ENCODE measurements around the gene NDEL1.

The NDEL1 gene

DNA sequence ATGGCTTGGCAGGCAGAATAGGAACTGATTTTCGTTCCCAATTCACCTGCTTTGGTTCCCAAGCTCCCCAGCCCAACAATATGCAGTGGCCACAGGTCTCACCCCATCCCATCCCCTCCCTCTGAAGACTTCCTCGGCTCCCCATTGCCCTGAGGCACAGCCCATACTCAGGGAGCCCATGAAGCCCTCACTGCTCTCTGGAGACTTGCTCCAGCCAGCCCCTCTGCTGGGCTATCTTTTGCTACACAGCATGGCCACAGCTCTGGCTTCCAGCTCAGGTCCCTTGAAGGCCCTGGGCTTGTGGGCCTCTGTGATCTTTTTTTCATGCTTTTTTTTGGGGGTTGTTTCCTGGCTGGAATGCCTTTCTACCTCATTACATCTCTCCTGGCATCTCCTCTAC is 29.5 kb upstream of the NDEL1 start:
- Mint-ChIP-seq H3K9me3 (no peaks in the 10 kb centered on the region), H3K27me3 (peaks cover 23% of the 10 kb centered on the region), H3K4me3 (no peak overlapping the region), H3K4me1 (ENCODE audit: low read depth) (peaks cover 11% of the 10 kb centered on the region), H3K36me3 (ENCODE audit: low read depth) (no peaks in the 10 kb centered on the region), H3K27ac (no peak overlapping the region)
- no peak for DNase-seq

- no peaks in the 10 kb centered on the region for H3K36me3 Mint-ChIP-seq (ENCODE audit: low read depth)
- no peak for DNase-seq
- peaks cover 6% of the 10 kb centered on the region for H3K27me3 Mint-ChIP-seq
- no peaks in the 10 kb centered on the region for H3K9me3 Mint-ChIP-seq
- H3K27ac Mint-ChIP-seq, result no peak overlapping the region
- H3K4me1 Mint-ChIP-seq (ENCODE audit: low read depth), result peaks cover 19% of the 10 kb centered on the region
- H3K4me3 Mint-ChIP-seq, result no peak overlapping the region
Measured at GRCh38 chr17:8408371-8408770, 27.3 kb upstream of the NDEL1 start.

DNA sequence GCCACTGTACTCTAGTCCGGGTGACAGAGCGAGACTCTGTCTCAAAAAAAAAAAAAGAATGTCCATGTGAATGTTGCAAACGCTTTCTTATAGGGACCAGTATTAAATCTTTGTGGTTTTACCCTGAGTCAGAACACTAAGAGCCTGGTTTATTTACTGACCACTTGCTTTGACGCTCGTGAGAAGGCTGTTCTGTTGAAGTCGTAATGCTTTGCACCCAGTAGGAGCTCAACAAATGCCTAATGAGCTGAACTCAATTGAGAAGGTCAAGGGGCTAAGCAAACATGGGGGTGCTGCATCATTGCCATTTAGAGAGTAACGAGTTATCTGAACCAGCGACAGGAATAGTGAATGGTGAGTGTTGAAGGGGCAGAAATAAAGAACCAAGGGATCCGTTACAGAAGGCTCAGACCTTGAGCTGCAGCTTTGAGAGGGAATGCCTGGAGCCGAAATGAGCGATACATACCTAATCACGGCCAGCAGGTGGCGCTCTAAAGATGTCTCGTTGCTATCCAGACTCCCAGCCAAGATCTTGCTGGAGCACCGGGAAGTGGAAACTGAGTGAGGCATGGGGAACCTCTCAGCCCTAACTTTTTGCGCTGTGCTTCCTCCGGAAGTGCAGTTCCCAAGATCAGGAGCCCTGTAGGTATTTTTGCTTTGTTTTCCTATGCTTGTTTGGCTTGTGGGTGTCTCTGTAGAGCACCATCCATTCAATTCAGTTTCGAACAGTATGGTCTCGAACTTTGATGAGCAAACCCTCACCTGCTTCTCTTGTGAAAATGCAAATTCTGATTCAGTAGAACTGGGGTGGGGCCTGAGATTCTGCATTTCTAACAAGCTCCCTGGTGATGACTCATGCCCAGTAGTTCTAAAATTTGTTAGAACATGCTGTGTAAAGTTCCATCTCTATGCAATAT is 25.5 kb upstream of the NDEL1 start:
- peak; percentile 81 for DNase-seq
- H3K27me3 Mint-ChIP-seq, result peaks cover 6% of the 10 kb centered on the region
- H3K36me3 Mint-ChIP-seq (ENCODE audit: low read depth), result no peaks in the 10 kb centered on the region
- no peaks in the 10 kb centered on the region for H3K9me3 Mint-ChIP-seq
- peaks cover 22% of the 10 kb centered on the region for H3K4me1 Mint-ChIP-seq (ENCODE audit: low read depth)
- H3K27ac Mint-ChIP-seq, result peak overlapping the region; percentile 34
- no peak overlapping the region for H3K4me3 Mint-ChIP-seq

GRCh38 chr17:8410883-8411238 is 24.8 kb upstream of the NDEL1 start:
- DNase-seq, result no peak
- H3K4me3 Mint-ChIP-seq, result no peak overlapping the region
- no peaks in the 10 kb centered on the region for H3K9me3 Mint-ChIP-seq
- H3K4me1 Mint-ChIP-seq (ENCODE audit: low read depth), result peaks cover 22% of the 10 kb centered on the region
- peaks cover 7% of the 10 kb centered on the region for H3K27me3 Mint-ChIP-seq
- no peaks in the 10 kb centered on the region for H3K36me3 Mint-ChIP-seq (ENCODE audit: low read depth)
- no peak overlapping the region for H3K27ac Mint-ChIP-seq

DNA sequence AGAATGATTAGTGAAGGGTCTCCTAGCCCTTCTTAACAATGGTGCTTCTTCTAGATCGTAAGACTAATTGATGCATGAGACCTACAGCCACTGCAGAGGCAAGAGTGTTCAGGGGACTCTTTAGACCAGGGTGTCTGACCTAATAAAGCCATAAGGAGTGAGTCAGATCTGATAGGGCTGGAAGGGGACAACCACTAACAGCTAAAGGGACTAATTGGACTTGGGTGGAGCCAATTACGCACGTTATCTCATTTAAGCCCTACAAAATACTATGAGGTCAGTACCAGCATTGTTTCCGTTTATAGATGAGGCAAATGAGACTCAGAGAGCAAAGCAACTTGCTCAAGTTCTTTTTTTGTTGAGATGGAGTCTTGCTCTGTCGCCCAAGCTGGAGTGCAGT is 23.6 kb upstream of the NDEL1 start:
- no peak overlapping the region for H3K27ac Mint-ChIP-seq
- H3K27me3 Mint-ChIP-seq, result peaks cover 12% of the 10 kb centered on the region
- H3K4me1 Mint-ChIP-seq (ENCODE audit: low read depth), result peaks cover 22% of the 10 kb centered on the region
- H3K9me3 Mint-ChIP-seq, result no peaks in the 10 kb centered on the region
- DNase-seq, result no peak
- H3K36me3 Mint-ChIP-seq (ENCODE audit: low read depth), result no peaks in the 10 kb centered on the region
- H3K4me3 Mint-ChIP-seq, result no peak overlapping the region

DNA sequence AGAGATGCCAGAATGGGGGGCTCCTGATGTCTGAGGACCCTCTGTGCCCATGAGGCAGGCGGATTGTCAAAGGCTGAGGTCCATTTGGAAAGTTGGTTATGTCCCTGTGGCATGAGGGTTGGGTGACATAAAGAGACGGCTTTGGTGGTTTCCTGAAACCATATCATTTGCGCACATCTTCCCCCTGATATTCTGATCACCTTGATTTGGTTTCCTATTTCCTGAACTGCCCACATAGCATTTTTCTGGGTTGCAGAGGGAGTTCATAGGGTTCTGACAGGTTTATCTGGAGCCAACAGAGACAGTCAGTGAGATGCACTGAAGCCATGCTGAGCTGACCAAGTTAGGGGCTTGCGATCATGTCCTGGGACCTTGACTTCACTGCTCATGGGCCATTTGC is 22.4 kb upstream of the NDEL1 start:
- Mint-ChIP-seq H3K4me3 (no peak overlapping the region), H3K27ac (no peak overlapping the region), H3K4me1 (ENCODE audit: low read depth) (peaks cover 22% of the 10 kb centered on the region), H3K27me3 (peaks cover 10% of the 10 kb centered on the region), H3K9me3 (no peaks in the 10 kb centered on the region), H3K36me3 (ENCODE audit: low read depth) (no peaks in the 10 kb centered on the region)
- DNase-seq, result no peak

DNA sequence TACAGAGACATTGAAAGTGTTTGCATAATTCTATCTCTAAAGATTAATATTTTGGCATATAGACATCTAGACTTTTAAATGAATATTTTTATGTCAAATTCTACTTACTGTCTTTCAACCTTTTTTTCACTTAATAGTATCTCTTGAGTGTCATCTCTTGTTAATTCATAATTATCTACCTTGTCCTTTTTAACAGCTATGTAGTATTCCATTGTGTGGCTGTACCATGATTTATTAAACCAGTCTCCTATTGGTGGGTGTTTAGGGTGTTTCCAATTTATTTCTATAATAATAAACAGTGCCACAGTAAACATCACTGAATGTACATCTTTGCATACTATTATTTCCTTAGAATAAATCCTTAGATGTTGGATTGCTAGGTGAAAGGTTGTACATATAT is 21.7 kb upstream of the NDEL1 start:
- no peak overlapping the region for H3K27ac Mint-ChIP-seq
- no peaks in the 10 kb centered on the region for H3K36me3 Mint-ChIP-seq (ENCODE audit: low read depth)
- no peaks in the 10 kb centered on the region for H3K9me3 Mint-ChIP-seq
- peaks cover 22% of the 10 kb centered on the region for H3K4me1 Mint-ChIP-seq (ENCODE audit: low read depth)
- no peak overlapping the region for H3K4me3 Mint-ChIP-seq
- peaks cover 6% of the 10 kb centered on the region for H3K27me3 Mint-ChIP-seq
- no peak for DNase-seq

DNA sequence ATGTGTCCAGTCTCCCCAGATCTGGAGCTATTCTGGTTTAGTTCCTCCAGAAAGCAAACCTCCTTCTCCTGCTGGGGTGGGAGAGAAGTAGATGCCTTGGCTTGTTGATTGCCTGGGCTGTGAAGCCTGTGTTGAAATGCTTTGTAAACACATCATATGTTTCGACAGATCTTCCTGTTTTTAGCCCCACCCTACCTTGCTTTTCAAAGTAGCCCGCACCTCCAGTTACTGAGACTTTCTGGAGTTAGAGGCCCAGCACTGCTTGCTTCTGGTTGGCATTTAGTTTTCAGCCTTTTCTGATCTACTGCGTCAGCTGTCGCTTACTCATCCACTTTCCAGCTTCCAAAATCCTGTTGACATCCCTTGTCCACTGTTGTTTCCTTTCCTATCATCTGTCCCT is 17.9 kb upstream of the NDEL1 start:
- peaks cover 9% of the 10 kb centered on the region for H3K4me1 Mint-ChIP-seq (ENCODE audit: low read depth)
- no peaks in the 10 kb centered on the region for H3K9me3 Mint-ChIP-seq
- H3K27me3 Mint-ChIP-seq, result peaks cover 22% of the 10 kb centered on the region
- H3K27ac Mint-ChIP-seq, result no peak overlapping the region
- no peak overlapping the region for H3K4me3 Mint-ChIP-seq
- no peak for DNase-seq
- no peaks in the 10 kb centered on the region for H3K36me3 Mint-ChIP-seq (ENCODE audit: low read depth)

- H3K4me3 Mint-ChIP-seq, result no peak overlapping the region
- H3K36me3 Mint-ChIP-seq (ENCODE audit: low read depth), result no peaks in the 10 kb centered on the region
- H3K4me1 Mint-ChIP-seq (ENCODE audit: low read depth), result peaks cover 2% of the 10 kb centered on the region
- no peak for DNase-seq
- peaks cover 22% of the 10 kb centered on the region for H3K27me3 Mint-ChIP-seq
- H3K9me3 Mint-ChIP-seq, result no peaks in the 10 kb centered on the region
- no peak overlapping the region for H3K27ac Mint-ChIP-seq
Measured at GRCh38 chr17:8418471-8418870, 17.2 kb upstream of the NDEL1 start.

- H3K27me3 Mint-ChIP-seq, result peaks cover 24% of the 10 kb centered on the region
- H3K4me3 Mint-ChIP-seq, result no peak overlapping the region
- no peaks in the 10 kb centered on the region for H3K9me3 Mint-ChIP-seq
- no peaks in the 10 kb centered on the region for H3K36me3 Mint-ChIP-seq (ENCODE audit: low read depth)
- H3K27ac Mint-ChIP-seq, result no peak overlapping the region
- DNase-seq, result no peak
- no peaks in the 10 kb centered on the region for H3K4me1 Mint-ChIP-seq (ENCODE audit: low read depth)
Measured at GRCh38 chr17:8419305-8419704, 16.4 kb upstream of the NDEL1 start.

DNA sequence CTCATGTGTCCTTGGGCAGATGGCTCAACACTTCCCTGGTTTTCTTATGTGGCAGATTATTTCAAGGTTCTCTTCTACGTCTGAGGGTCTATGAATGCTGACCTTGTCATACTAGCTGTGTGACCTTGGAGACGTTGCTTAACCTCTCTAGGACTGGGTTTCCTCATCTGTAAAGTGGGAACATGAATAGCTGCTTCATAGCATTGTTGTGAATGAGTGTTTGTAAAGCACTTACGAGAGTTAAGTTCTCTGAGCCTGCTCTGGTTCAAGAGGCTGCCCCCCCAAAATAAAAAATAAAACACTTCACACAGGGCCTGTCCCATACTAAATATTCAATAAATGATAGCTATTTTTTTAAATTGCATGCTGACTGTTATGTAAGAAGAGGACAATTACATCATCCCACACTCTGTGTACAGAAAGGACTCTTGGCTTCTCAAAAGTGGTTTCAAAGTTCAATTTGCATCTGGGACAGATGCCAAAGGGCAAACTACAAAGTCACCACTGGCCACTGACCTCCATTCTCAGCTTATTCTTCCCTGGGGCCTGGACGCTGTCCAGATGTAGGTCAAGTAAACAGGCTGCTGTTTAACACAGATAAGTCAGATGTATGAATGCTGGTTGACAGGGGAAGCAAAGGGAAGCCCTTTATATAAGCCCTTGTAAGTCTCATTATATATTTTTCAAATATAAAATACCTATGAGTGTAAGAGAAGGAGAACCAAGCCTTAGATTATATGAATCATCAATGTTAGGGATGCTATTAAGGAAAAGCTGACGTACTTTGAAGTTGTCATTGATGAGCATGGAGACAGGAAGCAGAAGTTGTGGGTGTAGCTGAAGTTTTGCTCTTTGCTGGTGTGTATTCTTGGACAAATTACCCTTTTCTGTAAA is 15.4 kb upstream of the NDEL1 start:
- Mint-ChIP-seq H3K9me3 (no peaks in the 10 kb centered on the region), H3K36me3 (ENCODE audit: low read depth) (no peaks in the 10 kb centered on the region), H3K4me1 (ENCODE audit: low read depth) (no peaks in the 10 kb centered on the region), H3K4me3 (no peak overlapping the region), H3K27me3 (peaks cover 24% of the 10 kb centered on the region), H3K27ac (no peak overlapping the region)
- no peak for DNase-seq

DNA sequence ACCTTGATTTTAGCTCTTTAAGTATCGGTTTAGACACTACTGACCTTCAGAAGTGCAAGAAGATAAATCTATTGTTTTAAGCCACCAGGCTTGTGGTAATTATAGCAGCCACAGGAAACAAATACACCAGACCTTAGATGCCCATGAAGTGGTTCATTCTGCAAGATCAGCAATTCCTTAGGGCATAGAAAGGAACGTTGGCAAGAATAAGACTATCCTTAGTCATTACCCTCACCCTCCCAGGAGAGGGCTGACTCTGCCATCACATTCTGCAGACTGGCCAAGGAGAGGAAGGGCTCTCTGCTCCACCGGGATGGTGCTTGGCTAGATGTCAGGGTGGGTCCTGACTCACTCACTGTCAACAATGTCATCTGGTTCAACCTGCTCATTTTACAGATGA is 14.1 kb upstream of the NDEL1 start:
- no peak for DNase-seq
- peaks cover 19% of the 10 kb centered on the region for H3K27me3 Mint-ChIP-seq
- no peaks in the 10 kb centered on the region for H3K4me1 Mint-ChIP-seq (ENCODE audit: low read depth)
- no peak overlapping the region for H3K4me3 Mint-ChIP-seq
- H3K36me3 Mint-ChIP-seq (ENCODE audit: low read depth), result no peaks in the 10 kb centered on the region
- no peak overlapping the region for H3K27ac Mint-ChIP-seq
- no peaks in the 10 kb centered on the region for H3K9me3 Mint-ChIP-seq

- Mint-ChIP-seq H3K4me3 (no peak overlapping the region), H3K4me1 (ENCODE audit: low read depth) (no peaks in the 10 kb centered on the region), H3K36me3 (ENCODE audit: low read depth) (no peaks in the 10 kb centered on the region), H3K27me3 (peaks cover 8% of the 10 kb centered on the region), H3K9me3 (no peaks in the 10 kb centered on the region), H3K27ac (no peak overlapping the region)
- DNase-seq, result no peak
Measured at GRCh38 chr17:8426094-8426720, 9.5 kb upstream of the NDEL1 start.

GRCh38 chr17:8426802-8427201 is 8.9 kb upstream of the NDEL1 start:
- no peak overlapping the region for H3K4me3 Mint-ChIP-seq
- H3K27me3 Mint-ChIP-seq, result peaks cover 8% of the 10 kb centered on the region
- no peak overlapping the region for H3K27ac Mint-ChIP-seq
- no peaks in the 10 kb centered on the region for H3K36me3 Mint-ChIP-seq (ENCODE audit: low read depth)
- no peaks in the 10 kb centered on the region for H3K9me3 Mint-ChIP-seq
- no peaks in the 10 kb centered on the region for H3K4me1 Mint-ChIP-seq (ENCODE audit: low read depth)
- DNase-seq, result no peak

- Mint-ChIP-seq H3K4me3 (no peak overlapping the region), H3K4me1 (ENCODE audit: low read depth) (peaks cover 4% of the 10 kb centered on the region), H3K9me3 (no peaks in the 10 kb centered on the region), H3K27ac (no peak overlapping the region), H3K36me3 (ENCODE audit: low read depth) (peaks cover 2% of the 10 kb centered on the region), H3K27me3 (no peaks in the 10 kb centered on the region)
- DNase-seq, result no peak
Measured at GRCh38 chr17:8430966-8431365, 4.7 kb upstream of the NDEL1 start.
